GM12874 (cell line): ENCODE results near the gene TMEM30B.

Source experiments
- CTCF ChIP-seq: IDR thresholded peaks from 2 replicates; pipeline ENCODE4 v1.5.1; 2011; ENCODE audit warnings: low read depth, mild to moderate bottlenecking, control low read depth, low read length, moderate library complexity; ENCODE audit not compliant: insufficient read depth

Gene TMEM30B

DNA sequence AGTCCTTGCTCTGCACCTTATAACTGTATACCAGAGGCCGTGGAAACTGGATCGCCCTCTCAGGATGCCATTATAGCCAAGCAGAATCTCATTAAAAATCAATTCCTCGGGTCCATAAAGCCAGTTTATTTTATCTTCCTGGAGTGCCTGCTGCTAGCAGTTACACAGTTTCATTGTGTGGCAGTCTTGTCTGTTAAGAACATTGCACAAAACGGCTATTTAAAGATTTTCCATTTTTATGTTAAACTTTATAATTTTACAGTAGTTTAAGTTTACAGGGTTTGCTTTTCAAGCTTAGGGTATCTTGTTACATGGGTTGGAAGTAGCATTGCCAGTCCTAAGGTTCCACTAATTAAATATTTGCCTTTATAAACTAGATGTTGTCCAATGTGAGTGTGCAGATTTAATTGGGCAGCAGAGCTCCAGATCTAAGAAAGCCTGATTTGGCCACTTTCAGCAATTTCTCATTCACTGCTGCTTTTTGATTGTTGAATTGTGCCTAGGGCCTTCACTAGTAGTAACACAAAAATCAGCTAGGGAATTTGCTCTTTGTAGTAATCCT, 17.0 kb downstream of the TMEM30B start:
- no peak for TF ChIP-seq CTCF

DNA sequence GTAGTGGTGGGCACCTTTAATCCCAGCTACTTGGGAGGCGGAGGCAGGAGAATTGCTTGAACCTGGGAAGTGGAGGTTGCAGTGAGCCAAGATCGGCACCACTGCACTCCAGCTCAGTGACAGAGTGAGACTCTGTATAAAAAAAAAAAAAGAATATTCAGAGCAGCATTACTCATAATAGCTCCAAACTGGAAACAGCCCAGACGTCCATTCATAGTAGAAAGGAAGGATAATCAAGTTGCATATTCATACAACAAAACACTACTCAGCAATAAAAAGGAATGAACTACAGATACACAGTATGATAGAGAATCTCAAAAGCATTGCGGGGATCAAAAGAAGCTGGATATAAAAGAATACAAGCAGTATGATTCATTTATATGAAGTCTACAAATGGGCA, 19.1 kb downstream of the TMEM30B start:
- no peak for TF ChIP-seq CTCF

DNA sequence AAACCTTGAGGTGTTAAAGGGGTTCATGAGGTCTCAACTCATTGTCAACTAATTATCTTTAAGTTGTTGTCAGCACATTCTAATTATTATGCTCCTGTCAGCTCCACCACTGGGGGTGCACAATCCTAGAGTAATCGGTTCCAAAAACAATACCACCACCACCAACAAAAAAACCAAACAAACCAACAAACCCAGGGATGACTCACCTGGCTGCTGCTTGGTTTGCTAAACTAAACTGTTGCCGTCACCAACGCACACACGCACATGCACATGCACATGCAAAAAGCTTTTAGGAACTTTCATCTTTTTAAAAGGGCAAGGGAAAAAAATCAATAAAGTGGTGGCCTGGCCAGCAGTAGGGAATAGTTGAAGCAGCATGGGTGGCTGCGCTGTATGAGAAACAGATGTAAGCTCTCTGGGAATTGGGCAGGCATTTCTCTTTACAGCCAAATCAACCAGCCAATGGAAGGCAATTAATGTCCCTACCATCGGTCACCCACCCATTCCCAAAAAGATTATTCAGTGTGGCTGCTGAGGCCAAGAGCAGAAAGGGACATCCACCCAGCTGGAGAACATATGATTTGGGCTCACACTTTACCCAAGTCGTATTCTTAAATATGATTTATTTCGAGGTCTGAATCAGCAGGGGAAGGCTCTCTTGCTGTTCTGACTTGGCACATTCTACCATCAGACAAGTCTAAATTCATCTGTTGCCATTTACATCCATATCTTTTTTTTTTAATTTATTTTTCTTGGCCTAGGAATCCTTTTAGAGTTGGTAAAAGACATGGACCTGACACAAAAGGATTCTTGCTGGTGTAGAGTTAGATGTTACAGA, 20.0 kb downstream of the TMEM30B start:
- TF ChIP-seq CTCF, result no peak

GRCh38 chr14:61258985-61259384, 22.2 kb downstream of the TMEM30B start:
- no peak for TF ChIP-seq CTCF

DNA sequence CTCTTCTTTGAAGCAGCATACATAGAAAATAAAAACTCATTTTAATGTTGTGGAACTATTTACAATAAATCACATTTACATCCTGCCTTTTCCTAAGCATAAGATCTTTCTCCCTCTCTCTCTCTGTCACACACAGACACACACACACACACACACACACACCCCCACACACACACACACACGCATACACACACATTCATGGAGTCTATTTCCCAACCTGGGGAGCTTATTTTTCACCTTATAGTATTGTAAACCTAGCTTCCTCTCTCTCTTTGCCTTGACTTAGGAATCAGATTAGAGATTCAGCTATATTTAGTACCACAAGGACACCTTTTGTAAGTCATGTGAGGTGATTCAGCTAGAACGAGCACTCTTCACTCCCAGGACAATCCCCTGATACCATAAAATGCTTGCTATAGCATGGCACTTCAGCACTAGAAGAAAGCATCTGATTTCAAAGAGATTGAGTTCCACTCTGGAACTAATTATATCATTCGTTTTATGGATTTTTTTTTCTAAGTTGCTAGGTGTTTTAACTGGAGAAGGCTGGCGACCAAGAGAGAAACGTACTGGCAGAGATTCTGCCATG, 23.6 kb downstream of the TMEM30B start:
- TF ChIP-seq CTCF, result no peak

DNA sequence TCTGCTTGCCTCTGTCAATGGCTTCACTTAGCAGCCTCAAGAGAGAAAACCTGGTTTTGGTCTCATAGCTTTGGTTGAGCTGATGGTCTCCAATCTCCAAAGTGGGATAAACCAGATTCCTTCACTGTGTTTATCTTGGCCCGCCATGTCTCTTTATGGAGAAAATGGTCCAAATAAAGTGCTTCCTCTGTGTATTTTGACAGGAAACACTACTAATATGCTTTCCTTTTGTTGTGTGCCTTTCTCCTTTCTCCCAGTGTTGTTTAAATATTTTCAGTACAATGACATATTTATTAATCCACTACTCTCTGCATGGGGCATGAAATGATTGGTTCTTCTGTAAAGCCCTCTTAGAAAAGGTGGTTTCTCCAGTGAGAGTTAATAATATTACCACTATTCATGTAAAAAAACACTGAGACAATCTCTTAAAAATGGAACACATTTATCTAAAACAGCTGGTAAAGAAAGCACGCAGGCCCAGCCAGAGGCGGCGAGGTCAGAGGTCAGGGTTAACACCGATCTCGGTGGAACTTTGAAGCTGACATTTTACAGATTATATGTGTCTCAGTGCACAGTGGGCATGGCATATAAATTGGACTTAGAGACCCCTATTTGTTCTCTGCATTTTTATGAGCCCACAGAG, 24.2 kb downstream of the TMEM30B start:
- TF ChIP-seq CTCF, result no peak

DNA sequence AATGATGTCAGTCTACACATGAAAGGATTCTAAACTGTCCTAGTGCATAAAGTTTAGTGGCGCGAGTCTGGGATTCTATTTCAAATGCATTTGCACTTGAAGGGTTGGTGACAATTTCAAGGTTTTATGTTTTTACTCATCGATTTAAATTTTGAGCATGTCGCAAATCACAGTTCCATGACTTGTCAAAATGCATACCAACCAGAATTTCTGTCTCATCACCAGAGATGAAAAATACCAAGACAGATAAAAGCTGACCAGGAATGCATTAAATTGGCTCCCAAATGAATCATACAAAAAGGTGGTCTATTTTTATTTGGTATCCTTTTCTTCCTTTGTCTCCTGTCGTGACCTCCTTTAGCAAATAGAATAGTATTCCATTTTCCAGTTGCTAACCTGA, 25.2 kb downstream of the TMEM30B start:
- no peak for TF ChIP-seq CTCF
